Loucy (cell line): Measurements from ENCODE around the gene PLAC8.

Source experiments
- H2AFZ ChIP-seq: fragments of 200-600 bp; sonication (generic); 2 replicates; pipeline ENCODE4 v1.6.0; 2016; ENCODE audit warnings: antibody characterized with exemption, mild to moderate bottlenecking, low read length, moderate library complexity
- H3F3A ChIP-seq: fragments of 200-600 bp; 2 replicates; pipeline ENCODE4 v1.6.0; 2016; ENCODE audit warnings: antibody characterized with exemption, low read depth, mild to moderate bottlenecking
- H3K27me3 ChIP-seq: fragments of 200-600 bp; sonication (generic); 2 replicates; pipeline ENCODE4 v1.6.1; 2014; ENCODE audit warnings: low read length, mild to moderate bottlenecking; ENCODE audit not compliant: insufficient read depth, poor library complexity, severe bottlenecking
- H3K36me3 ChIP-seq: fragments of 200-600 bp; sonication (generic); 2 replicates; pipeline ENCODE4 v1.6.1; 2016; ENCODE audit warnings: low read length; ENCODE audit not compliant: insufficient read depth
- H3K4me1 ChIP-seq: fragments of 200-600 bp; sonication (generic); 2 replicates; pipeline ENCODE4 v1.5.1; 2014; ENCODE audit warnings: low read length, mild to moderate bottlenecking; ENCODE audit not compliant: insufficient read depth, poor library complexity, severe bottlenecking
- H3K4me2 ChIP-seq: fragments of 200-600 bp; sonication (generic); 2 replicates; pipeline ENCODE4 v1.6.0; 2014; ENCODE audit warnings: antibody characterized with exemption, low read length, low read depth, mild to moderate bottlenecking; ENCODE audit not compliant: poor library complexity, severe bottlenecking
- H3K4me3 ChIP-seq: fragments of 200-600 bp; sonication (generic); 2 replicates; pipeline ENCODE4 v1.5.1; 2014; ENCODE audit warnings: low read length, mild to moderate bottlenecking, mixed read lengths; ENCODE audit not compliant: poor library complexity, severe bottlenecking
- H3K79me2 ChIP-seq: fragments of 200-600 bp; sonication (generic); 2 replicates; pipeline ENCODE4 v1.6.1; 2014; ENCODE audit warnings: low read length; ENCODE audit not compliant: insufficient read depth
- H3K9ac ChIP-seq: fragments of 200-600 bp; sonication (generic); 2 replicates; pipeline ENCODE4 v1.6.0; 2014; ENCODE audit warnings: mild to moderate bottlenecking, low read depth, low read length, moderate library complexity; ENCODE audit not compliant: poor library complexity, severe bottlenecking
- H3K9me2 ChIP-seq: fragments of 200-600 bp; sonication (generic); replicated peaks from 2 replicates; pipeline ENCODE4 v1.6.1; 2016; ENCODE audit warnings: low read depth, low read length, mixed read lengths
- H3K9me3 ChIP-seq: fragments of 200-600 bp; sonication (generic); 2 replicates; pipeline ENCODE4 v1.6.1; 2014; ENCODE audit warnings: mild to moderate bottlenecking, antibody characterized with exemption, low read length, low read depth; ENCODE audit not compliant: insufficient read depth
- H4K20me1 ChIP-seq: fragments of 200-600 bp; sonication (generic); 2 replicates; pipeline ENCODE4 v1.6.0; 2014; ENCODE audit warnings: antibody characterized with exemption, low read length, mild to moderate bottlenecking; ENCODE audit not compliant: insufficient read depth, poor library complexity, severe bottlenecking
- EZH2phosphoT487 ChIP-seq: fragments of 200-600 bp; IDR thresholded peaks from 2 replicates; pipeline ENCODE4 v1.6.1; 2018; ENCODE audit warnings: antibody characterized with exemption, mild to moderate bottlenecking, moderate library complexity, borderline replicate concordance
- TF ChIP-seq, protein P1 (sequence below): fragments of 200-600 bp; sonication (generic); conservative IDR thresholded peaks from 2 replicates; pipeline ENCODE4 v1.5.1; 2014; ENCODE audit warnings: mild to moderate bottlenecking, antibody characterized with exemption, low read length

Gene PLAC8

DNA sequence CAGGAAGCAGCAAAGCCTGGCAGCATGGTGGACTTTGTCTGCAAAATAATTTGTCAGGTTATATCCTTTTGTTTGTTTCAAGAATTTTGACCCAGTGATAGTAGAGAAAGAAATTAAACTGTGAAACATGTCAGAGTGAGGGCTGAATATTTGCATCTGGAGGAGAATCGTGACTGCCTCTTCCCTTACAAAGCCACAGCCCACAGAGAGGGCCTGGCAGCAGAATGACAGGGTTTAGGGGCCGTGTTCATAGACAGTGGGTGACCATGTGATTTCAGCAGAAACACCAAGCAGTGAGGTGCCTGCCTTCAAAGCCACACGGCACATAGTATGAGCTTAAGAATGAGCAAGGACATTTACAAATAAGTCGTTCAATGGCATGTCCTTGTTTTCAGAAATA, 24.4 kb upstream of the PLAC8 start:
- Histone ChIP-seq H3K9me3 (no peaks in the 10 kb centered on the region), H2AFZ (peak overlapping the region; percentile 71), H3K9me2 (no peaks in the 10 kb centered on the region), H3F3A (no peaks in the 10 kb centered on the region), H3K4me1 (peaks cover 9% of the 10 kb centered on the region), H3K4me2 (peak overlapping the region; percentile 43), H3K9ac (no peak overlapping the region), H4K20me1 (no peaks in the 10 kb centered on the region), H3K27me3 (no peaks in the 10 kb centered on the region), H3K79me2 (no peaks in the 10 kb centered on the region), H3K36me3 (no peaks in the 10 kb centered on the region), H3K4me3 (no peak overlapping the region)
- no peak for TF ChIP-seq EZH2phosphoT487
- TF ChIP-seq, protein P1, sequence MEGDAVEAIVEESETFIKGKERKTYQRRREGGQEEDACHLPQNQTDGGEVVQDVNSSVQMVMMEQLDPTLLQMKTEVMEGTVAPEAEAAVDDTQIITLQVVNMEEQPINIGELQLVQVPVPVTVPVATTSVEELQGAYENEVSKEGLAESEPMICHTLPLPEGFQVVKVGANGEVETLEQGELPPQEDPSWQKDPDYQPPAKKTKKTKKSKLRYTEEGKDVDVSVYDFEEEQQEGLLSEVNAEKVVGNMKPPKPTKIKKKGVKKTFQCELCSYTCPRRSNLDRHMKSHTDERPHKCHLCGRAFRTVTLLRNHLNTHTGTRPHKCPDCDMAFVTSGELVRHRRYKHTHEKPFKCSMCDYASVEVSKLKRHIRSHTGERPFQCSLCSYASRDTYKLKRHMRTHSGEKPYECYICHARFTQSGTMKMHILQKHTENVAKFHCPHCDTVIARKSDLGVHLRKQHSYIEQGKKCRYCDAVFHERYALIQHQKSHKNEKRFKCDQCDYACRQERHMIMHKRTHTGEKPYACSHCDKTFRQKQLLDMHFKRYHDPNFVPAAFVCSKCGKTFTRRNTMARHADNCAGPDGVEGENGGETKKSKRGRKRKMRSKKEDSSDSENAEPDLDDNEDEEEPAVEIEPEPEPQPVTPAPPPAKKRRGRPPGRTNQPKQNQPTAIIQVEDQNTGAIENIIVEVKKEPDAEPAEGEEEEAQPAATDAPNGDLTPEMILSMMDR = no peak

DNA sequence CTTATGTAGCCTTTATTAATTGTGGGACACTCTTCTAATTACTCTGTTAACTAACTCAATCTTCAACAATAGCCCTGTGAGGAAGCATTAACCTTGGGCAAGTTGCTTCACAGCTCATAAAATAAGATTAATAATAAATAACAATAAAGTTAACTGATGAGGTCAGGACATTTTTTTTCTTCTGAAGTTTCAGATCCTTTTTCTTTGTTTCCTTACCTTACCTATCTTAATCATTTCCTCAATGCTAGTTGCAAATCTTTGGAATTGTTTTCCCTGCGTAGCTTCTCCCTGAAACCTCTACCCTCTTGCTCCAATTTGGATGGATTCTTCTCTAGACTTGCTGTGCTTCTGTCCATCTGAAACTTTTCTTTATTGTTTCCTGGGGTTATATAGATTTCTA, 17.5 kb upstream of the PLAC8 start:
- no peaks in the 10 kb centered on the region for H3K27me3 ChIP-seq
- no peaks in the 10 kb centered on the region for H3K79me2 ChIP-seq
- H3K4me1 ChIP-seq = no peaks in the 10 kb centered on the region
- H3K4me2 ChIP-seq = no peak overlapping the region
- H3K4me3 ChIP-seq = no peak overlapping the region
- H3K9ac ChIP-seq = no peak overlapping the region
- no peaks in the 10 kb centered on the region for H3K9me3 ChIP-seq
- H3K36me3 ChIP-seq = no peaks in the 10 kb centered on the region
- H2AFZ ChIP-seq = no peak overlapping the region
- H4K20me1 ChIP-seq = no peaks in the 10 kb centered on the region
- no peaks in the 10 kb centered on the region for H3F3A ChIP-seq
- H3K9me2 ChIP-seq = no peaks in the 10 kb centered on the region
- TF ChIP-seq, protein P1 = no peak
- no peak for TF ChIP-seq EZH2phosphoT487

DNA sequence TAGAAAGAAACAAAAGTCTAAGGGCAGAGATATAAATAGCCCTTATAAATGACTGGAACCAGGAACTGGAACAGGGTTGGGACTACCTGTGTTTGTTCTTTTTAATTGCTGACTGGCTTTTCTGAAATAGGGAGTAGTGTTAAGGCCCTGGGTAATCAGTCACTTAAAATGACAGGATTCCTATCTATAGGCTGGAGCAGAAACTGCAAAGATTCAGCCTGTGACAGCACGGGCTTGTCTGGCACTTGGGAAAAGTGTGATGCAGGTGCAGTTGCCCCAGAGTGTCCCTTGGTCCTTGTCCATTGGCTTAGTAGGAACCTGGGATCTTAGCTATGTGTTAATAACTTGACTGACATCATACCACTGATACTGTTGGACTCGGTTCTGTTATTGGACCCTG, 14.7 kb upstream of the PLAC8 start:
- no peak for TF ChIP-seq EZH2phosphoT487
- TF ChIP-seq, protein P1 = no peak
- Histone ChIP-seq H3K9me3 (no peaks in the 10 kb centered on the region), H3K4me3 (no peak overlapping the region), H3K4me2 (no peak overlapping the region), H3K9me2 (no peaks in the 10 kb centered on the region), H3K9ac (no peak overlapping the region), H3K27me3 (no peaks in the 10 kb centered on the region), H3F3A (no peaks in the 10 kb centered on the region), H3K36me3 (no peaks in the 10 kb centered on the region), H4K20me1 (no peaks in the 10 kb centered on the region), H2AFZ (no peak overlapping the region), H3K4me1 (no peaks in the 10 kb centered on the region), H3K79me2 (no peaks in the 10 kb centered on the region)
